Measurements from ENCODE around the gene TSPOAP1.

Gene TSPOAP1

GRCh38 chr17:58315281-58315711 lies 13.3 kb downstream of the TSPOAP1 start:
- no peak for DNase-seq

- no peak for DNase-seq
Measured at GRCh38 chr17:58314706-58315015, 13.9 kb downstream of the TSPOAP1 start.

- no peak for DNase-seq
Measured at GRCh38 chr17:58313815-58314705, 14.5 kb downstream of the TSPOAP1 start.

GRCh38 chr17:58312829-58313228 lies 15.8 kb downstream of the TSPOAP1 start:
- DNase-seq, result no peak

GRCh38 chr17:58312021-58312630 lies 16.5 kb downstream of the TSPOAP1 start:
- no peak for DNase-seq

GRCh38 chr17:58311429-58311894 lies 17.1 kb downstream of the TSPOAP1 start:
- no peak for DNase-seq

GRCh38 chr17:58310511-58311428 lies 17.8 kb downstream of the TSPOAP1 start:
- no peak for DNase-seq

GRCh38 chr17:58309918-58310259 lies 18.7 kb downstream of the TSPOAP1 start:
- DNase-seq, result no peak

- no peak for DNase-seq
Measured at GRCh38 chr17:58308985-58309917, 19.3 kb downstream of the TSPOAP1 start.

GRCh38 chr17:58308173-58308984 lies 20.2 kb downstream of the TSPOAP1 start:
- no peak for DNase-seq

- DNase-seq, result no peak
Measured at GRCh38 chr17:58307468-58308172, 21.0 kb downstream of the TSPOAP1 start.

- no peak for DNase-seq
Measured at GRCh38 chr17:58306131-58306951, 22.3 kb downstream of the TSPOAP1 start.

- DNase-seq, result no peak
Measured at GRCh38 chr17:58305626-58306025, 23.0 kb downstream of the TSPOAP1 start.

GRCh38 chr17:58304750-58305486 lies 23.7 kb downstream of the TSPOAP1 start:
- no peak for DNase-seq

- peak; percentile 77 for DNase-seq
Measured at GRCh38 chr17:58303971-58304749, 24.4 kb downstream of the TSPOAP1 start.

GRCh38 chr17:58302919-58303585 lies 25.5 kb downstream of the TSPOAP1 start:
- no peak for DNase-seq

- DNase-seq, result no peak
Measured at GRCh38 chr17:58302171-58302918, 26.2 kb downstream of the TSPOAP1 start.

Data from retina (tissue), 1 donor.